ENCODE measurements around the gene PALLD.

GRCh38 chr4:168914095-168914494, 417.2 kb downstream of the PALLD start:
- no peak for TF ChIP-seq CTCF (IDR thresholded peaks at IDR 0.05; ENCODE audit: borderline replicate concordance, extremely low read depth, low read length, poor library complexity, severe bottlenecking)
- no peak for TF ChIP-seq EZH2 (IDR thresholded peaks at IDR 0.05; ENCODE audit: borderline replicate concordance, low read depth, low read length, severe bottlenecking)
